HG03520 (cell line): ENCODE data around the gene DDX10.

ENCODE experiments used
- ATAC-seq: cut with Tn5 transposase; IDR thresholded peaks from one replicate; pipeline ENCODE4 v1.9.1; 2021; ENCODE audit warnings: mild to moderate bottlenecking, moderate library complexity; ENCODE audit not compliant: unreplicated experiment

DDX10 gene

DNA sequence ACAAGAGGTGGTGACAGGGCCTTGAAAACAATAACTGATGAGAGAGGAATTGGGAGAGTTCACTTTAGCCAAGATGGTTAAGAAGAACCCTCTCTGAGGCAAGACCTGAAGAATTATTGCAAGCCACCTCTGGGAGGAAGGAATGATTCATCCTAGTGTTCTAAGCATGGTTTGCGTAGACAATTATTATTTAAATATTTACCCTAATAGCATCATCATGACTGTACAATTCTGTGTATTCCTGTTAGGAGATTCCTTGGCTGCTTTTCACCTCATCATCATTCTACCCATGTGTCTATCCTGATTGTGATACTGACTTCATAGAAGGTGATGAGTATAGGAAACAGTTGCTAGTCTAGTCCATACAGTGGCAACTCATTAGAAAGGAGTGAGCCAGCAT is 264.4 kb downstream of the DDX10 start:
- no peak for ATAC-seq

DNA sequence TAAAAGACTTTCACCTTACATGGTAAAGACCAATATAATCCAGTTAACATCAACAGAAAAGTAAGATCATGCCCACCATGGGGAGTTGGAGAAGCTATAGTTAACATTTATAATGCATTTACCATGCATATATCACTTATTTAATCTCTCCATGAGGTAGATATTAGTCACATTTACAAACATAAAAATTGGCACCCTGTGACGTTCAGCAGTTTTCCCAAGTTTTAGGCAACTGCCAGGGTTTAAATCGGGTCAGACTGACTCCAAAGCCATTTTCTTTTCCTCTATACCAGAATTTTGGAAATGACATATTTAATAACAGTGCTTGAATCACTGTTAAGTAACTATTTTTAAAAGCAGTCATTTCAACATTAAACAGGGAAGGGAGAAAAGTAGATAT is 266.3 kb downstream of the DDX10 start:
- ATAC-seq: no peak

DNA sequence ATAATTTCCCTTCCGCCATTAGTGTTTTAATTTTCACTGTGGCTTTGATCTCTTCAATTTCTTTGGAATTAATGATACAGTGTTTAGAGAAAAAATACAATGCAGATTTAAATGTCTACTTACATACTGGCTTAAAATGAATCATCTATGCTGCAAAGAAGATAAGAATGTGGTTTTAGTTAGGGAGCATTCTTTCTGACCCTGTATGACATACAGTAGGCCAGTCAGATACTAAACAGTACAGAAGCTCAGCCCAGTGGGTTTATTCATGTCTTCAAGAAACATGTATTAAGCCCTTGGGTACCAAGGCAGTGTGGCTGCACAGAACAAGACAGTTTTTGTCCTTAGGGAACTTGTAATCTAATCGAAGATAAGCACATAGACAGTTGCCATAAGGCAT is 268.8 kb downstream of the DDX10 start:
- no peak for ATAC-seq

DNA sequence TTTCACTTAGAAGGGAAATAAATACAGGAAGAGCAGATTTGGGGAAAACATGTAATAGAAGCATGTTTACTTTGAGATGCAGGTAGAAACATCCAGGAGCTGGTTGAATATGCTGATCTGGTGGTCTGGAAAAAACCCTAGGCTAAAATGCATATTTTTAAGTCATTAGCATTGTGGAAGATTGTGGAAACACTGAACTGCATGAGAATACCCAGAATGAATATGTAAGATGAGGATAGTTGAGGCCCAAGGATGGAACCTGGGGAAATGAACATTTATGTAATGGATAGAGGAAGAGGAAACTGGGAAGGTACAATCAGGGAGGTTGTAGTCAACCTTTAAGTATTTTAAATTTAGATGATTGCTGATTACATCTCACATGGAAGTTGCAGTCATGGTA is 269.4 kb downstream of the DDX10 start:
- ATAC-seq: no peak

DNA sequence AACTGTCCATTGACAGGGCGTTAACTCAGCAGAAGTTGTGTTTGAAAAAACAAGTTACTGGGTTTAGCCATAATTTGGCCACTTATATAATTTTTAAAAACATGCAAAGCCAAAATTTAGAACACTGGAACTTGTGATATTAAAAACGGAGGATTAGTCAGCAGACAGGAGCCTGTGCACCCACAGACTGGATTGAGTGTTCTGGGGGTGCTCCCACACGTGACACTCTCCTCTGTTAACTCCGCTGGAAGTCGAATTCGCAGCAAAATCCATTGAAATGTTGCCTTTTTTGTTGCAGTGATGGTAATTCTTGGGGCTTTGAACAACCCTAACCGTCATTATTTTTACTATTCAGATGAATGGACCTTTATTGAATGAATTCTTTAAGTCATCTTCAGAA is 269.8 kb downstream of the DDX10 start:
- ATAC-seq: no peak

DNA sequence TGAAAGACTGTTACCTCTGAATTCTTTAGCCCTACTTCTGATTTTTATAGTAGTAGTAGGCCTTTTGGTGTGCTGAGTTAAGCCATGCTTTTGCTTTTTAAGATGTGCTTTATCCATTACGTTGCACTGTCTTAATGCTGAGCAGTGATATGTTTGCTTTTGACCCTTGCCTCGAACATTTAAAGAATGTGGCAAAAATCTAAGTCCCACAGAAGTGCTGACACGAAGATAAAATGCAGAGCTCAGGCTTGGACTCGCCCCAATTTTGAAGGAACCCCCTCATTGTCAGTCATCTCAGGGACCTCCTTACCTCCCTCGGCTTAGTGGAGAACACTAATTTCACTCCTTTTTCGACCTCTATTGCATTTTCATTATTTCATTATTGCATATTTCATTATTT is 272.9 kb downstream of the DDX10 start:
- no peak for ATAC-seq

DNA sequence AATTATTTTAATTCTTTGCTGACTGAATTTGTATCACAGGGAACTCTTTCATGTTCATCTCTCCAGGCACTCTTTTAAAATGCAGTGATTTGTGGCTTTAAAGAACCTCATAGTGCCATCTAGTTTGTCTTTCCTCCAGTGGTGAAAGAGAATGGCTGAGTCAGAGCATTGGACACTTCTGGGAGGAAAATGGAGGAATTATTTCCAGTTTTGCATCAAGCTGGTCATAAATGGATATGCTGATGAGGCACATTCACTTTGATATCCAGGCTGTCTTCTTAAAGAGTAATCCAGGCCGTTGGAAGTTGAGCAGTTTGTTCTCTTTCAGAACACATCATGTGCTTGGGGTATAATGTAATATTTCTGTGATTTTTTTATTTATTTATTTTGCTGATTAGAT is 273.7 kb downstream of the DDX10 start:
- no peak for ATAC-seq

DNA sequence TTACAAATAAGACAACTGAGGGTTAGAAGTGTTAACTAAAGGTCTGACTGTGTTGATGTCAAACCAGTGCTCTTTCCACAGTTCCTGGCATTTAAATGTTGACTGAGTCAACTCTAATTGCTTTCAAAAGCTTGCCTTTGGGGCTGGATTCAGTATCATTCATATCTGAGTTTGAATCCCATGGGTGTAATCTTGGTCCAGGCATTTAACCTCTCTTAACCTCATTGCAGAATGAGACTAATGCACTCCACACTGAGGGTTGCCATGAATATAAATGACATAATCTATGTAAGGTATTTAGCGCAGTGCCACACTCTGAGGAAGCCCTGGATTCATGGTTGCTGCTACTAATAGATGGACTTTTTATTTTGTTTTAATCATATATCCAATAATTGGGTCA is 274.3 kb downstream of the DDX10 start:
- ATAC-seq: no peak

DNA sequence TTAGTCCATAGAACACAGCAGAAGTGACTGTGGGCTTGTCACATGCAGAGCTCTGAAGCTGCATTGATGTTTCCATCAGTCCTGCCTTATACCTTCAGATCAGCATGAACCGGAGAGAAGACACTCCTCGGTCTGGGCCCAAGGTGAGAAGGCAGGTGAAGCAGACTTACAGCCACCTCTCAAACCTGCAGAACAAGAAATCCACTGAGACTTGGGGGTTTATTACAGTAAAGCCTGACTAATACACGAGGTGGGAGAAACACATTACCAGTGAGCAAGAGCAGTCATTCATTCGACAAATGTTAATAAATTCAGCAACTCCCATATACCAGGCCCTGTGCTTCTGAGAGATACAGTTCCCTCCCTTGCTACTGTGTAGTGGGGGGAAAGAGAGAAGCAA is 279.0 kb downstream of the DDX10 start:
- no peak for ATAC-seq

DNA sequence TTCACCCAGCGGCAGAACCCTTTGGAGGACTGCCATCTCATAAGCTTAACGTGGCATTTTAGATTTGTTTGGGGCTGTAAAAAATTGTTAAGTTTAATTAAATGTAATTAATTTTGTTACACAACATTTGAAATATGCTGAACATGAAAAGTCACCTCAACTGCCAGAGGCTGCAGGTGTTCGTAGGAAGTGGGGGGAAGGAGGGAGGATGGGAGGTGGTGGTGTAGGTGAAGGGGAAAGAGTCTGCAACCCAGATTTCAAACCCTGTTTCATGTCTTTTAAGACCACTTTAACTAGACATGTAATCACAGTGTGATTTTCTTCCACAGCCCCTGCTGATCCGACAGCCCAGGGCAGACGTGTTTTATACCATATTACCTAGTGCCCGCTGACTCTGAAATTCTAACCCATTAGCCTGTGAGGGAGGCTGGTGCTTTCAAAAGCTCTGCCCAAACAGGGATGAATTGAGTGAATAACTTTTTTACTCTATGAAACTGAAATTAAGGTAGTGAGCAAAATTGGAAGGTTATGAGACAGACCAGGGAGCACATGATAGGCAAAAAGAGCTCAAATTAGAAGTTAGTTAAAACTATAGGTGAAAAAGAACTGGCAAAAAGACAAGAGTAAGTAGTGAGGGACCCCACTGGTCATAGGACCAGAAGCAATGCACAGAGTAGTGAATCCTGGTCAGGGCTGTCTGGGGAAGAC is 279.8 kb downstream of the DDX10 start:
- ATAC-seq: no peak

DNA sequence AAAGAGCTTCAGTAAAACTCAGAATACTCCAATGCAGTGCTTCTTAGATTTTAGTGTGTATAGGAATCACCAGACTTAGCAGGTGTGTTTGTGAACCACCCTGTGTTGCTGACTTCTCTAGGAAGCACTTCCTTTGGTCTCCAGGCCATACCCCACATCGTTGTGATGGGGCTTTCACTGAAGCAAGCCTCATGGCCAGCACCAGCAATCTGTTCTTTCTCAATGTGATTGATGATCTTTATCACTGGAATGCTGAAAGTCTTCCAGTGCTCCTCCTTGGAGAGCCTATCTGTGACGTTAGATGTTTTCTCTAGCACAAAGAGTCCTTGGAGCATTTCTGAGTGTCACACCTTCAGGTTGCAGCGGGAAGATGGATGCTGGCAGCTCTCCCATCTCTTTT is 280.5 kb downstream of the DDX10 start:
- no peak for ATAC-seq

DNA sequence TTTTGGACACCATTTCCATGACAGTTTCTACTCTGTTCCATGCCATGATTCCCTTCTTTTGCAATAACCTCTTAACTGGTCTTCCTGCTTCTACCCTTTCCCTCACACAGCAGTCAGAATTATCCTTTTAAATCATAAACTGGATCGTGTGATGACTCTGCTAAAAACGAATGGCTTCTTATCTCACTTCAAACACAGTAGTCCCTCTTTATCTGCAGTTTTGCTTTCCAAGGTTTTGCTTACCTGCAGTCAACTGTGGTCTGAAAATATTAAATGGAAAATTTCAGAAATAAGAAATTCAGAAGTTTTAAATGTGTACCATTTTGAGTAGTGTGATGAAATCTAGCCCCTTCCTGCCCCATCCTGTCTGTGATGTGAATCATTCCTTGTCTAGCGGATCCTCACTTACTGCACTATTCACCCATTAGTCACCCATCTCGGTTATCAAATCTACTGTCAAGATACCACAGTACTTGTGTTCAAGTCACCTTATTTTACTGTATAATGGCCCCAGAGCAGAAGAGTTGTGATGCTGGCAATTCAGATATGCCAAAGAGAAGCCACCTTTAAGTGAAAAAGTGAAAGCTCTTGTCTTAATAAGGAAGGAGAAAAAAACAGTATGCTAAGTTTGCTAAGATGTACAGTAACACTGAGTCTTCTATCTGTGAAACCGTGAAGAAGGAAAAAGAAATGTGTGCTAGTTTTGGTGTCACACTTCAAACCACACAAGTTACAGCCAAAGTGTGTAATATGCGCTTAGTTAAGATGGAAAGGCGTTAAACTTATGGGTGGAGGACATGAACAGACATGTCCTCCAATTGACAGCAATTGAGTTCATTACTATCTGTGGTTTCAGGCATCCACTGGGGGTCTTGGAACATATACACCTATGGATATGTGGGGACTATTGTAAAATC is 283.0 kb downstream of the DDX10 start:
- ATAC-seq: no peak

DNA sequence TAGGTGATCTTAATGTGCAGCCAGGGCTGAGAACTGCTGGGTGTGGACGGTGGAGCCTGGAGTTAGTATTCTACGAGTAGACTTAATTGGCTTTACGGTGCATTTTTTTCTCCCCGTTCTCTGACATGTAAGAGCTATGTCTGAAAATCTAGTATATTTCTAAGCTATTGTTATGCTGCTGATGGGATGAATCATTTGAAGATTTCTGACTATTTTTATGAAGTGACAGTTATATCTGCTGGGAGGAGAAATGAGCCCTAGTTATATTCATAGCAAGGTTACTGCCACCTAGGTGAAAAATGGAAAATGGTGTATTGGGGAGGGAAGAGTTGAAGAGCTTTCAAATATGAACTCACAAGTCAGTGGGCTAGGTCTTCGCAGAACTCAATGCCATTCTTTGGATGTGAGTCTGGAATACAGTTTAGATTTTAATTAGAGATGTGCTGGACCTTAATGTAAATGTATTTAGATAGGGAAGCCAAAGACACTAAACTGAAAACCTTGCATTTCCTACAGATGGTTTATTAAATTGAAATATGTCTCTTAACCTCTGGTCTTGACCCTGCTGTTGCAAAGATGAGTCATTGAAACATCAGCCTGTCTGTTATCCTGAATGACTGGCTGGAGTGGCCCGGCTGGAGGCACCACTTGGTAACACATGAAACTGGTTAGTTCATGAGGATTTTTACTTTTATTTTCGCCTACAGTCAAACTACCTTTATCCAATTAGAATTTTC is 293.7 kb downstream of the DDX10 start:
- peak; percentile 43 for ATAC-seq

DNA sequence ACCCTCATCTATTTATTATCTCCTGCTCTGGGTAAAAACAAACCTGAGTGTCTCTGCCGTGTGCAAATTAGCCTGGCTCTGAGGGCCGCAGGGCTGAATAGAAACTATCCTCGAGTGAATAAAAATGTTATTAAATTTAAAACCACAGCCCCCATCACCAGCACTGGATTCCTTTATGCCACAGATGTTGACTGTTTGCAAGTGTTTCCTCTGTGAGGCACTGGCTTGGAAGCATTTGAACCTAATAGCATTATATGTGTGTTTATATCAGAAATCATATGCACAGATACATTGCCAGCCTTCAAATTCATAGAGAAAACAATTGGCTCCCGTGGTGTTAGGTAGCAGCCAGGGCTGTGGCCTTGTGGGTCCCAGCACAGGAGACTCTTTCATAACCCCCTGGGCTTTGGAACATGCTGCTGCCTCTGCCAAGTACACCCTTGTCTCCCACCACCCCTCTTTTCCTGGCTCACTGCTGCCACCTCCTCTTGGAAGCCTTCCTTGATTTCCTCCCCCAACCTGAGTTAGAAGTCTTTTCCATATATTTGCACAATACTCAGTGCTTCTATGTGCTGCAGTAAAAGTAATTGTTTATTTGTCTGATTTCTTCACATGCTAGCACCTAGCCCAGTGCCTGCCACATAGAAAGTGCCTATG is 294.4 kb downstream of the DDX10 start:
- no peak for ATAC-seq

DNA sequence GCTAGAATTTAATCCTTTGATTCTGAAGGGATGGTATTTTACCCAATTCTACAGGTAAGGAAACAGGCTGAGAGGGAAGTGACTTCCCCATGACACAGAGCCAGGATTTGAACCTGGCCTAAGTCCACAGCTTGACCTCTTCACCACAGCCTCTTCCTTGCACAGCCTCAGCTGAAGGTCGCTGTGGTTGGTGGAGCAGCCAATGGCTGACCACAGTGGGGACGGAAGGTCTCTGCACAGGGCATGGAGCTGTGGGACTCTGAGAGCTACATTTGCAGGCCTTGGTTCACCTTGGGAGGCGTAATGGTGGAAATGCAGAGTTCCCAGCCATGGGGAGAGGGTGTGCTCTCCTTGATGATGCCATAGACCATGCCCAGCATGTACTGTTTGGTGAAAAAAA is 295.0 kb downstream of the DDX10 start:
- ATAC-seq: no peak

DNA sequence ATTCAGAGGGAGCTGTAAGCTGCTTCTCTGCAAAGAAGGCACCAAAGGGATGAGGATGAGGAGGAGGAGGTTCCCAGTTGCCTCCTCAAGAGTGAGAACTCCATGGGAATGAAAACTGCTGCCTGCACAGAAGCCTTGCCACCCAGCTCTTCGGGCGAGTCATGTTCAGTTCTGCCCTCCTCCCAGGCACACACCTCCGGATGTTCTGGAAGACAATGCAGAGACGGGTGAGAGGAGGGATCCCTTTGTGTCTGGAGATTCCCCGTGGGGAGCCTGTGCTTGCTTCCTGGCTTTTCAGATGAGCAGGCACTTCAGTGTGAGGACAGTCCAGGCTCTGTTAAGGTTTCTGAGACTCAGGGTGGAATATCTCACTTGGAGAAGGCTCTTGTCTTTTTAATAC is 295.6 kb downstream of the DDX10 start:
- ATAC-seq: no peak

DNA sequence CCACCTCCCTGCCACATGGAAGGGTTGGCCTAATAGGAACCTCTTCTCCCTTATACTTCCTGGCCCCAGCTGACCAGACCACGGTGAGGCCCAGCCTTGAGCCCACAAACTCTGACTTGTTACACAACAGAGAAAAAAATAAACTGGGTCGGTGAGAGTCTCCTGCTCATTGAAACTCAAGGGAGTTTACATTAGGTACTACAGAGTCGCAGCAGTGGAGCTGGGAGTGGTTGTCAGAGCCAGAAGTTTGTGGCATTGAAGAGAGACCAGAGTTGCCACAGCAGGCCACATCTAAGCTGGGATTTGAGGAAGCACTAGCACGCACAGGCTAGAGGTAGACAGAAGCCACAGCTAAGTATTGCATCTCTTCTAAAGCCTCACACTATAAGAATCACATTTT is 296.2 kb downstream of the DDX10 start:
- no peak for ATAC-seq

DNA sequence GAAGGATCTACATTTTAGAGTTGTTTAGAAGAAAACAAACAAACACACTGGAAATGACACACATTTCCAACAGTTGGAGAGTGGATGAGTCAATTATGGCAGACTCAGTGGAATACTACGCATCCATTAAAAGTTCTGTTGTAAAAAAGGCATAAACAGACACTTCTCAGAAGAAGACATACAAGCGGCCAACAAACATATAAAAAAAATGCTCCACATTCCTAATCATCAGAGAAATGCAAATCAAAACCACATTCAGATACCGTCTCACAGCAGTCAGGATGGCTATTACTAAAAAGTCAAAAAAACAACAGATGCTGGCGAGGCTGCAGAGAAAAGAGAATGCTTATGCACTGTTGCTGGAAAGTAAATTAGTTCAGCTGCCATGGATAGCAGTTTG is 298.2 kb downstream of the DDX10 start:
- ATAC-seq: no peak

DNA sequence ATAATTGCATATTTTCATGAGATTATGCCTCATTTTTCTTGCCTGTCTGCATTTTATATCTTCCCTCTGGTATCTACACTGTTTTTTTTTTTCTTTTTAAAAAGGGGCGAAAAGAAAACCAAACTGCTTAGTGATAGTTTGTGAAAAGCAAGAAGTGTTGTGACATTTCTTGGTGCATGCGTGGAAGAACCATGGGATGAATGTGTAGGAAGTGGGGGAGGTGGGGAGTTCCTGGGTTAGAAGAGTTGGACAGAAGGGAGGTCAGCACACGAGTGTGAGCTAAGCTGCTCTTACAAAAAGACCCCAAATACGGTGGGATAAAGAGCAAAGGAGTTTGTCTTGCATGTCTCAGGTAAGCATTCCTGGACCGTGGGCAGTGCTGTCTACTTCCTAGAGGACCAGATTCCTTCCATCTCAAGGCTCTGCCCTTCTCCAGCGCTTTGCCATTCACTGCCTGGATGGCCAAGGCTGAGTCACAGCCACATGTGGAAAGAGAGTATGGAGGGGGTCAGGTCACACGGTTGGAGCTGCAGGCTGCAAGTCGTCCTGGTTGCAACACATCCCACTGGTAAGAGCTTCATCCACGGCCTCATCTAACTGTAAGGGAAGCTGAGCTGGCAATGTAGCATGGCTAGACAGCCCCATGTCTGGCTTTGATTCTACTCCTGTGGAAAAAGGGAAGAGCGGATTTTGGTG is 300.6 kb downstream of the DDX10 start:
- no peak for ATAC-seq

DNA sequence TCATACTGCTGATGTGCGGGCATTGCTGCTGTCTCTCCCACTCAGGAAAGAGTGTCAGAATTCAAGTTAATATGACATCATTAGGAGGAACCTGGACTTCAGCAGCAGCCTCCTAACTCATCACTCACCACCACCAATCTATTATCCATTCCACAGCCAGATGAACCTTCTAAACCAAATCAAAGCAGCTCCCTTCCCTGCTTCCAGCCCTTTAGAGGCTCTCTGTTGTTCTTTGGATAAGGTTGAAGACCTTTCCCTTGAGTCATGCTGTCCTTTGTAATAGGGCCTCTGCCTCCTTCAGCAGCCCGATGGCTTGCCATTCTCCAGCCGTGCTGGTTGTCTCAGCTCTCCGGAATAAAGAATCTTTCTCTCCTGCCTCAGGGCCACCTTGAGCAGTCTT is 301.3 kb downstream of the DDX10 start:
- no peak for ATAC-seq

DNA sequence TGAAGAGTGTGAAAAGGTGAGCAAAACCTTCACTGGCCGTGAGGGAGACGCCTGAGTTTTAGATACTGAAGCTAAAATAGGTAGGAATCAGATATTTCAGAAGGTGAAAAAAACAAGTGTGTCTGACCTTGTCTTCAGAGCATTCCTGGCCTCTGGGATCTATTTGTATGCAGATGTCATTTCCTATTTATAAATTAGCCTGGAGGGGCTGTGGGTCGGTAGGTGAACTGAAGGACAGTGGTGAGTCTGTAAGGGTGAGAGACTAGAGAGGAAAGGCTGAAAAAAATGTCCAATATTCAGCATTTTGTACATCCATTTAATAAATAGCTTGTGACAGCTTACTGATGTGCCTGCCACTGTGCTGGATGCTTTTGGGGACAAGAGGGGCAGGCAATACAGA is 302.1 kb downstream of the DDX10 start:
- ATAC-seq: no peak
